Measurements from ENCODE around the gene CYP26A1.

CYP26A1 gene

DNA sequence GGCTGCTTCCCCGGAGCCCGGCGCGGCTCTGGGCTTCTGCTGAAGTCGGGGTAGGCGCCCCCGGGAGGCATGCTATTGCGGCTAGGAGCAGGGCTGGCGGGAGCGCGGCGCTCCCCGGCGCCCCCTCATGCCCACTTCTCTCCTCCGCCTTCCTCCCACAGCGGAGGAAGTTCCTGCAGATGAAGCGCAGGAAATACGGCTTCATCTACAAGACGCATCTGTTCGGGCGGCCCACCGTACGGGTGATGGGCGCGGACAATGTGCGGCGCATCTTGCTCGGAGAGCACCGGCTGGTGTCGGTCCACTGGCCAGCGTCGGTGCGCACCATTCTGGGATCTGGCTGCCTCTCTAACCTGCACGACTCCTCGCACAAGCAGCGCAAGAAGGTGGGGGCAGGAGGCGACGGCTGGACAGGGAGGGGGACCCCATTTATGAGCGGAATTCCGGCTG, 479 bp downstream of the CYP26A1 start:
- no peak overlapping the region for H3K9ac ChIP-seq
- no peak overlapping the region for H3K27ac ChIP-seq
- peak overlapping the region; percentile 92 to 99 (median 98) for H3K4me2 ChIP-seq
- no peaks in the 10 kb centered on the region for H3K36me3 ChIP-seq
- H3K27me3 ChIP-seq = peaks cover 64 to 74% (median 68%) of the 10 kb centered on the region in 11 experiments
- TF ChIP-seq Cebpa-rat (IDR thresholded peaks at IDR 0.05) = no peak
- H3K4me1 ChIP-seq = peaks cover 10 to 21% (median 16%) of the 10 kb centered on the region in 10 experiments; a peak in 16 of 20 replicates
- H3K9me3 ChIP-seq (replicated peaks in 1 of 11) = peaks cover 0 to 5% (median 0%) of the 10 kb centered on the region in 11 experiments; a peak in 3 of 22 replicates
- H3K4me3 ChIP-seq = peak overlapping the region; percentile 53 to 75 (median 62)
- peaks cover 0 to 47% (median 18%) of the 10 kb centered on the region in 11 experiments; a peak in 14 of 22 replicates for H4K20me1 ChIP-seq

DNA sequence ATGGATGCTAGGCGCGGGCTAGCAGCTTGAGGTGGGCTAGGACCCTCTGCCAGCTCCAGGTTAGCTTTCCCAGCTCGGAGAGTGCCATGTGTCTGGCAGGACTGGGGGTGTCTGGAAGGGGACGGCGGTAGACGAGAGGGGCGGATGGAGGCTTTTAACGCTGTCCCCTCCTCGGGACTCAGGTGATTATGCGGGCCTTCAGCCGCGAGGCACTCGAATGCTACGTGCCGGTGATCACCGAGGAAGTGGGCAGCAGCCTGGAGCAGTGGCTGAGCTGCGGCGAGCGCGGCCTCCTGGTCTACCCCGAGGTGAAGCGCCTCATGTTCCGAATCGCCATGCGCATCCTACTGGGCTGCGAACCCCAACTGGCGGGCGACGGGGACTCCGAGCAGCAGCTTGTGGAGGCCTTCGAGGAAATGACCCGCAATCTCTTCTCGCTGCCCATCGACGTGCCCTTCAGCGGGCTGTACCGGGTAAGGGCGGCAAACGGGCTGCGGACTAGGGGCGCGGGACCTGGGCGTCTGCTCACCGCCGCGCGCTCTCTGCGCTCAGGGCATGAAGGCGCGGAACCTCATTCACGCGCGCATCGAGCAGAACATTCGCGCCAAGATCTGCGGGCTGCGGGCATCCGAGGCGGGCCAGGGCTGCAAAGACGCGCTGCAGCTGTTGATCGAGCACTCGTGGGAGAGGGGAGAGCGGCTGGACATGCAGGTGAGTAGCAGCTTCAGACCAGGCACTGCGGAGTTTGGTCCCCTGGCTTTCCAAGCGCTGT, 1.1 kb downstream of the CYP26A1 start:
- peaks cover 0 to 41% (median 18%) of the 10 kb centered on the region in 11 experiments; a peak in 14 of 22 replicates for H4K20me1 ChIP-seq
- TF ChIP-seq Cebpa-rat (IDR thresholded peaks at IDR 0.05) = no peak
- no peak overlapping the region for H3K27ac ChIP-seq
- H3K9ac ChIP-seq = no peak overlapping the region
- peaks cover 10 to 24% (median 16%) of the 10 kb centered on the region in 10 experiments; a peak in 16 of 20 replicates for H3K4me1 ChIP-seq
- no peaks in the 10 kb centered on the region for H3K36me3 ChIP-seq
- H3K27me3 ChIP-seq = peaks cover 57 to 68% (median 62%) of the 10 kb centered on the region in 11 experiments
- peak overlapping the region; percentile 53 to 75 (median 62); a peak in 17 of 20 replicates for H3K4me3 ChIP-seq
- peaks cover 0 to 5% (median 0%) of the 10 kb centered on the region in 11 experiments; a peak in 3 of 22 replicates for H3K9me3 ChIP-seq (replicated peaks in 1 of 11)
- peak overlapping the region; percentile 92 to 99 (median 98) for H3K4me2 ChIP-seq

DNA sequence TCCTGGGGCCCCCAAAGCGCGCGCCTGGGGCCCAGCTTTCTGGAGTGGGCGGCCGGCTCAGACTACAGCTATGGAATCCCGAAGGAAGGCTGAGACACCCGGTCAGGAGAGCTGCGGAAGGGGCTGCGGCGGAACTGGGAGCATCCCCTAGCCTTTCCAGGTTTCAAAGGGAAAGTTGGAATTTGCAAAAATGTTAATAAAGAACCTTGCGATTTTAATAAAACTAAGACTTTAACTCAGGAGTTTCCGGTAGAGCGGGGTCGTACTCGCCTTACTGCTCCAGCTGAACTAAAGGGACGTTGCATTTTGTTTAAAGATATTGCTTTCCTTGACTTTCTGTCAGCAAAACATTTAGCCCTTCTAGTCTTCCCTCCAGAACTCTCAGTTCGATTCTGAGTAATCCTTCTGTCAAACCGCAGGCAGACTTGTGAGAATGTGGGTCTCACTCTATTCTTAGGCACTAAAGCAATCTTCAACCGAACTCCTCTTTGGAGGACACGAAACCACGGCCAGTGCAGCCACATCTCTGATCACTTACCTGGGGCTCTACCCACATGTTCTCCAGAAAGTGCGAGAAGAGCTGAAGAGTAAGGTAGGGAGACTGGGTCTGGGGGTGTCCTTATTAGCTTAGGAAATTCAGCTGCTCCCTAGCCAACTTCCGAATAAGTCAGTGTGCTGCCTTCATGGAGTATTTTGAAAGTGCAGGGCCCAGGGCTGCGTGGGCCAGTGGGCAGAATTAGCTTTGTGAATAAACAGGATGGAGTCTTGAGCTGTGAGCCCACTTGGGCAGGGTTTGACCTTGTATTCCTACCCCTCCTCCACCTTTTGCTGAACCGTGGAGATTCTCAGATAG, 1.9 kb downstream of the CYP26A1 start:
- Histone ChIP-seq H3K4me1 (peaks cover 10 to 28% (median 17%) of the 10 kb centered on the region in 10 experiments; a peak in 17 of 20 replicates), H4K20me1 (peaks cover 0 to 34% (median 18%) of the 10 kb centered on the region in 11 experiments; a peak in 13 of 22 replicates), H3K4me3 (no peak overlapping the region), H3K27ac (no peak overlapping the region), H3K9ac (no peak overlapping the region), H3K4me2 (no peak overlapping the region), H3K36me3 (no peaks in the 10 kb centered on the region), H3K9me3 (replicated peaks in 1 of 11) (peaks cover 0 to 5% (median 0%) of the 10 kb centered on the region in 11 experiments; a peak in 3 of 22 replicates), H3K27me3 (peaks cover 49 to 60% (median 54%) of the 10 kb centered on the region in 11 experiments)
- no peak for TF ChIP-seq Cebpa-rat (IDR thresholded peaks at IDR 0.05)

DNA sequence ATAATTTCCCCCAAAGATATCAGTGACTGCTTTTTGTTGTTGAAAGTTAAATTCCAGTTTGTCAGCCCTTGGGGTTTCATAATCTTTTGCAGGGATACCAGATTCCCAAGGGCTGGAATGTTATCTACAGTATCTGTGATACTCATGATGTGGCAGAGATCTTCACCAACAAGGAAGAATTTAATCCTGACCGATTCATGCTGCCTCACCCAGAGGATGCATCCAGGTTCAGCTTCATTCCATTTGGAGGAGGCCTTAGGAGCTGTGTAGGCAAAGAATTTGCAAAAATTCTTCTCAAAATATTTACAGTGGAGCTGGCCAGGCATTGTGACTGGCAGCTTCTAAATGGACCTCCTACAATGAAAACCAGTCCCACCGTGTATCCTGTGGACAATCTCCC, 3.2 kb downstream of the CYP26A1 start:
- Histone ChIP-seq H3K9ac (no peak overlapping the region), H4K20me1 (peaks cover 0 to 26% (median 13%) of the 10 kb centered on the region in 11 experiments; a peak in 12 of 22 replicates), H3K4me1 (peaks cover 10 to 28% (median 17%) of the 10 kb centered on the region in 10 experiments; a peak in 17 of 20 replicates), H3K27ac (no peak overlapping the region), H3K27me3 (peaks cover 38 to 48% (median 42%) of the 10 kb centered on the region in 11 experiments), H3K36me3 (no peaks in the 10 kb centered on the region), H3K4me2 (no peak overlapping the region), H3K4me3 (no peak overlapping the region), H3K9me3 (replicated peaks in 1 of 11) (peaks cover 0 to 5% (median 0%) of the 10 kb centered on the region in 11 experiments; a peak in 3 of 22 replicates)
- TF ChIP-seq Cebpa-rat (IDR thresholded peaks at IDR 0.05) = no peak

DNA sequence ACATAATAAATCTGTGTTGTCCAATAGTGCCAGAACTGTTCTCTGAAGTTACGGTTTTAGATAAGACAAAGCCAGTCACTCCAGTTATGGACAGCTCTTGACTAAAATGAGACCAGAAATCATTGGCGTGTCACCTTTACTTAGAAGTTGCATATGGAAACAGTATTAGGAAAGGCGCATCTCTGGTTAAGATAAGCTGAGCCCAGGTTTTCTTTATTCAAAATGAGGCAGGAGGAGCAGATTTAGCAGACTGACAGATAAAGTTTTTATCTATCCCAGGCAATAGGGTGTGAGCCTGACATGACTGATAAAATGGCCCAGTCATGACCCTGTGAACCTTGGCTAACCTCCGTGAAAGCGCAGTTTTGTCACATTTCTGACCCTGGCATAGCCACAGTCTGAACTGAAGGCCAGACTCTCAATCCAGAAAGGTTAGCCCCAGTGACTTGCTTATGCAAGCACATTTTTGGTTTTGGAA, 4.2 kb downstream of the CYP26A1 start:
- no peak overlapping the region for H3K27ac ChIP-seq
- H3K4me2 ChIP-seq = no peak overlapping the region
- no peak overlapping the region for H3K9ac ChIP-seq
- no peak for TF ChIP-seq Cebpa-rat (IDR thresholded peaks at IDR 0.05)
- H3K4me1 ChIP-seq = peaks cover 9 to 21% (median 15%) of the 10 kb centered on the region in 10 experiments; a peak in 17 of 20 replicates
- H4K20me1 ChIP-seq = peaks cover 0 to 15% (median 4%) of the 10 kb centered on the region in 11 experiments; a peak in 10 of 22 replicates
- H3K9me3 ChIP-seq (replicated peaks in 1 of 11) = peaks cover 0 to 5% (median 0%) of the 10 kb centered on the region in 11 experiments; a peak in 3 of 22 replicates
- H3K27me3 ChIP-seq = peaks cover 28 to 37% (median 31%) of the 10 kb centered on the region in 11 experiments
- no peaks in the 10 kb centered on the region for H3K36me3 ChIP-seq
- H3K4me3 ChIP-seq = no peak overlapping the region

DNA sequence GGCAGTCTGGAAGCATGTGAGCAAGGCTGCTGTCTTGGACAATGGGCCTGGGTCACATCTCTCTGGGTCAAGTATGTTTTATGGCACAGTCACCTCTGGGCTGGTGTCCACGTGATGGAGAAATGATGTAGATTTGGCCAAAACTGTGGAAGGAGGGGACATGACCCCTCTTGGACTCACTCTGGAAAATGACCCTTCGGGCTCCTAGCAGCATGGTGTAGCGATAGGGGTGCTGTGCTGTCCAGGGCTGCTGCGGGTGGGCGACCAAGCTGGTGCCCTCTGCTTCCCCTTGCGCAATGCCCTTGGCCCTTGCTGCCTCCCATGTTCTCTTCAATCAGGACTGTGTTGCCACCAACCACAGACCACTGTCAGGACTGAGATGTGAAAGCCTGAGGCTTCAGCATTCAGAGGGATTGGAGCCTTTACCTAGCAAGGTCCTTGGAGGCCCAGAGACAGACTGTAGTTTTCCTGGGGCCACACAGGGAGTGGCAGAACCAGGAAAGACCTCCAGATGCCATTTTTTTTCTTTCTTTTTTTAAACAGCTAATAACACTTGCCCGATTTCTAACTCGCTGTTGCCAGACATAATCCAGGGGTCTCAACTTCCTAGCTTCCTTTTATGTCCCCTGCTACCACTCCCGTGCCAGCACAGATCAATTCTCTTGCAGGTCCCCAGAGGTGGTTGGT, 6.1 kb downstream of the CYP26A1 start:
- Histone ChIP-seq H3K9ac (no peak overlapping the region), H3K27me3 (peaks cover 9 to 18% (median 12%) of the 10 kb centered on the region in 11 experiments), H4K20me1 (peaks cover 0 to 3% (median 0%) of the 10 kb centered on the region in 11 experiments; a peak in 1 of 22 replicates), H3K4me1 (peaks cover 0 to 6% (median 0%) of the 10 kb centered on the region in 10 experiments; a peak in 5 of 20 replicates), H3K27ac (no peak overlapping the region), H3K4me3 (no peak overlapping the region), H3K9me3 (replicated peaks in 1 of 11) (peaks cover 0 to 3% (median 0%) of the 10 kb centered on the region in 11 experiments; a peak in 3 of 22 replicates), H3K4me2 (peak overlapping the region in 2 of 11 experiments; percentile 3 to 29; a peak in 1 of 22 replicates), H3K36me3 (no peaks in the 10 kb centered on the region)
- TF ChIP-seq Cebpa-rat (IDR thresholded peaks at IDR 0.05) = peak in 2 of 11 experiments; percentile 14 to 30; a peak in 3 of 22 replicates

DNA sequence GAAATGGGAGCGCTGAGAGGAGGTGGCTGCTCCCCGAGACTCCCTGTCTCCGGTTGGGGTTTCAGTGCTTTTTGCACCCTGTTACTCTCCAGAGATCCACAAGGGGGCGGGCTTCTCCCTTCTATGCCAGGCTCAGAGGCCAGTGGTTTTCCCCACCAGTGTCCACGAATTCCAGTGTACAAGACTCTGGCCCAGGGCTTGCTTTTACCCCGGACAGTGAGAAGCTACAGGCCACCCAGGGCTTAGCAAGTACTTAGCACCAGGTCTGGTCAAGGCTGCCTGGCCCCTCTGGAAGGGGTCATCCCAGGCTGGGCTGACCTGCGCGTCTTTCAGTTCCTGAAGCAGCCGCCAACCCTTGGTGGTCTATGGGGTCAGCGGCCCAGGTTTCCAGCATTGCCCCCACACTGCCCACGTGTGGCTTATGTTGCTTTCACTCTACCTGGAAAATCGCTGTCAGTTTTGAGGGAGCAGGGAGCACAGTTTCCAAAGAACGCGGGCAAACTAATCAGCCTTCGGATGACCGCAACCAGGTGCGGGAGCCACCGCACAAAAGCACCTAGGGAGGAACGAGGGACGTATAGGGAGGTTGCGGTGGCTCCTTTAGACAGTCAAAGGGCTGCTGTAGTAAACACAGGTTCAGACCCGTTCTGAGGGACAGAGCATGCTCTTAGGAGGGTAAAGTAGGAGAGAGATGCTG, 6.8 kb downstream of the CYP26A1 start:
- no peaks in the 10 kb centered on the region for H4K20me1 ChIP-seq
- H3K4me3 ChIP-seq = no peak overlapping the region
- no peaks in the 10 kb centered on the region for H3K9me3 ChIP-seq (replicated peaks in 1 of 11)
- H3K4me1 ChIP-seq = peaks cover 0 to 6% (median 5%) of the 10 kb centered on the region in 10 experiments; a peak in 11 of 20 replicates
- H3K36me3 ChIP-seq = no peaks in the 10 kb centered on the region
- H3K27me3 ChIP-seq = peaks cover 2 to 11% (median 5%) of the 10 kb centered on the region in 11 experiments; a peak in 18 of 22 replicates
- H3K9ac ChIP-seq = no peak overlapping the region
- H3K27ac ChIP-seq = no peak overlapping the region
- TF ChIP-seq Cebpa-rat (IDR thresholded peaks at IDR 0.05) = no peak
- H3K4me2 ChIP-seq = 0 out of 22 replicates have a peak overlapping the region, but pooled peaks of 1 of the 11 experiments have one; percentile 3
